Fibroblast of lung (primary cell): Measurements from ENCODE around the gene CCL3.

Experiments
- EZH2 ChIP-seq: IDR thresholded peaks from 2 replicates; pipeline ENCODE4 v1.5.1; 2012; ENCODE audit warnings: low read length, control low read depth, mild to moderate bottlenecking; ENCODE audit errors: missing control alignments
- TF ChIP-seq, protein P1 (sequence below), 2 donors: IDR thresholded peaks in 1 of 2; conservative IDR thresholded peaks in 1 of 2; 1 replicate in 1 of 2; 2 replicates in 1 of 2; pipeline ENCODE4 v1.5.1; 2011 to 2012; ENCODE audit warnings: low read length in 2 of 2, control low read depth in 1 of 2, inconsistent platforms in 1 of 2, low read depth in 1 of 2, mild to moderate bottlenecking in 1 of 2

- TF ChIP-seq, protein P1, sequence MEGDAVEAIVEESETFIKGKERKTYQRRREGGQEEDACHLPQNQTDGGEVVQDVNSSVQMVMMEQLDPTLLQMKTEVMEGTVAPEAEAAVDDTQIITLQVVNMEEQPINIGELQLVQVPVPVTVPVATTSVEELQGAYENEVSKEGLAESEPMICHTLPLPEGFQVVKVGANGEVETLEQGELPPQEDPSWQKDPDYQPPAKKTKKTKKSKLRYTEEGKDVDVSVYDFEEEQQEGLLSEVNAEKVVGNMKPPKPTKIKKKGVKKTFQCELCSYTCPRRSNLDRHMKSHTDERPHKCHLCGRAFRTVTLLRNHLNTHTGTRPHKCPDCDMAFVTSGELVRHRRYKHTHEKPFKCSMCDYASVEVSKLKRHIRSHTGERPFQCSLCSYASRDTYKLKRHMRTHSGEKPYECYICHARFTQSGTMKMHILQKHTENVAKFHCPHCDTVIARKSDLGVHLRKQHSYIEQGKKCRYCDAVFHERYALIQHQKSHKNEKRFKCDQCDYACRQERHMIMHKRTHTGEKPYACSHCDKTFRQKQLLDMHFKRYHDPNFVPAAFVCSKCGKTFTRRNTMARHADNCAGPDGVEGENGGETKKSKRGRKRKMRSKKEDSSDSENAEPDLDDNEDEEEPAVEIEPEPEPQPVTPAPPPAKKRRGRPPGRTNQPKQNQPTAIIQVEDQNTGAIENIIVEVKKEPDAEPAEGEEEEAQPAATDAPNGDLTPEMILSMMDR (conservative IDR thresholded peaks at IDR 0.05 in 1 of 2, IDR thresholded peaks at IDR 0.05 in 1 of 2; ENCODE audit: low read depth in 1 of 2, low read length in 2 of 2) = no peak
- TF ChIP-seq EZH2 = no peak
Measured at GRCh38 chr17:36094232-36094631, 4.3 kb upstream of the CCL3 start.
